ENCODE measurements around the gene TCF20.

GRCh38 chr22:42280140-42280539 lies 9.7 kb upstream of the TCF20 start:
- TF ChIP-seq POLR2A (IDR thresholded peaks at IDR 0.05), result no peak
- TF ChIP-seq CTCF (IDR thresholded peaks at IDR 0.05), result no peak
